ENCODE results near the gene ZNF230. TPM values are rescaled to one million over a fixed set of nuclear protein-coding genes. Genes with fewer than 3 reads are reported as not detected.

ZNF230 gene
- polyA plus RNA-seq, 1 donor (not counting 4 experiments of a cell fraction or from before 2014, with no cell fraction given): 2.9 TPM

GRCh38 chr19:44005973-44006372 is 3.2 kb downstream of the ZNF230 start:
- H3K27ac ChIP-seq (ENCODE audit: control insufficient read depth, insufficient read depth, low read length): no peak overlapping the region
- no peak for DNase-seq (ENCODE audit: low read depth, low spot score)
- no peak overlapping the region for H3K4me3 ChIP-seq (ENCODE audit: control insufficient read depth in 2 of 3, extremely low read depth in 1 of 3, insufficient read depth in 2 of 3, low read depth in 1 of 3, low read length in 3 of 3)
- H4K20me1 ChIP-seq (ENCODE audit: control insufficient read depth, extremely low read depth, insufficient read depth, low read length): no peaks in the 10 kb centered on the region
- dilution Hi-C loops (cut with MboI; ENCODE audit: extremely low pct_ligation_motif_present, low sequenced_read_pairs): no loop called here
- H3K27me3 ChIP-seq (ENCODE audit: control insufficient read depth, extremely low read depth, insufficient read depth, low read length): no peaks in the 10 kb centered on the region
- H3K9me3 ChIP-seq (ENCODE audit: control insufficient read depth, low read depth, low read length): peaks cover 12% of the 10 kb centered on the region
- no peak overlapping the region for H3K9ac ChIP-seq (ENCODE audit: control insufficient read depth, extremely low read depth, insufficient read depth, low read length)
- H3K4me2 ChIP-seq (ENCODE audit: control insufficient read depth, extremely low read depth, insufficient read depth, low read depth, low read length): no peak overlapping the region
- TF ChIP-seq EZH2 (IDR thresholded peaks at IDR 0.05; ENCODE audit: low read length): no peak
- TF ChIP-seq, protein P1, sequence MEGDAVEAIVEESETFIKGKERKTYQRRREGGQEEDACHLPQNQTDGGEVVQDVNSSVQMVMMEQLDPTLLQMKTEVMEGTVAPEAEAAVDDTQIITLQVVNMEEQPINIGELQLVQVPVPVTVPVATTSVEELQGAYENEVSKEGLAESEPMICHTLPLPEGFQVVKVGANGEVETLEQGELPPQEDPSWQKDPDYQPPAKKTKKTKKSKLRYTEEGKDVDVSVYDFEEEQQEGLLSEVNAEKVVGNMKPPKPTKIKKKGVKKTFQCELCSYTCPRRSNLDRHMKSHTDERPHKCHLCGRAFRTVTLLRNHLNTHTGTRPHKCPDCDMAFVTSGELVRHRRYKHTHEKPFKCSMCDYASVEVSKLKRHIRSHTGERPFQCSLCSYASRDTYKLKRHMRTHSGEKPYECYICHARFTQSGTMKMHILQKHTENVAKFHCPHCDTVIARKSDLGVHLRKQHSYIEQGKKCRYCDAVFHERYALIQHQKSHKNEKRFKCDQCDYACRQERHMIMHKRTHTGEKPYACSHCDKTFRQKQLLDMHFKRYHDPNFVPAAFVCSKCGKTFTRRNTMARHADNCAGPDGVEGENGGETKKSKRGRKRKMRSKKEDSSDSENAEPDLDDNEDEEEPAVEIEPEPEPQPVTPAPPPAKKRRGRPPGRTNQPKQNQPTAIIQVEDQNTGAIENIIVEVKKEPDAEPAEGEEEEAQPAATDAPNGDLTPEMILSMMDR (optimal IDR thresholded peaks at IDR 0.05 in 1 of 3, IDR thresholded peaks at IDR 0.05 in 1 of 3, conservative IDR thresholded peaks at IDR 0.05 in 1 of 3; ENCODE audit: extremely low read depth in 1 of 3, insufficient read depth in 2 of 3, low read length in 3 of 3): no peak
- no peaks in the 10 kb centered on the region for H3K4me1 ChIP-seq (ENCODE audit: control insufficient read depth, extremely low read depth, insufficient read depth, low read length)
- no peak for FAIRE-seq
- peaks cover 8% of the 10 kb centered on the region for H3K79me2 ChIP-seq (ENCODE audit: control insufficient read depth, insufficient read depth, low read length)
- peaks cover 21 to 23% of the 10 kb centered on the region in 2 experiments for H3K36me3 ChIP-seq (ENCODE audit: control insufficient read depth in 2 of 2, extremely low read depth in 1 of 2, insufficient read depth in 2 of 2, low read length in 2 of 2)
- no peak overlapping the region for H2AFZ ChIP-seq (ENCODE audit: control insufficient read depth, low read length)
- no peaks in the 10 kb centered on the region for H3K9me1 ChIP-seq (ENCODE audit: control insufficient read depth, extremely low read depth, insufficient read depth, low read length)

DNA sequence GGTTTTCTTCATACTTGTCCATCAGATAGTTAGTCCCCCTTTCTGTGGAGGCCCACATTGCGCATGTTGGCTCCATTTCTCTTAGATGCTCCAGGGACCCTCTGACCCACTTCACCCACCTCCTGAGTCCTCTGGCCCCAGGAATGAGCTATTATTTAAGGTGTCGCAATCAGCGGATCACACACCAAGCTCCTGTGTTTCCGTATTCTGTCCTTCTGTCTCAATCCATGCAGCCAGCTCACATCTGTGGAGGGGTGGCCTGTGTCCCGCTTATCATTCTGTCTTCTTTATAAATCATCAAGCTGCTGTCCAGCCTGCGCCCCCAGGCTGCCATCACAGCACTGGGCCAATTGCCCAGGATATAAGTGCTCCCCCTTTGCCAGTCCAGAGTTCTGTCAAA is 4.7 kb downstream of the ZNF230 start:
- H4K20me1 ChIP-seq (ENCODE audit: control insufficient read depth, extremely low read depth, insufficient read depth, low read length): no peaks in the 10 kb centered on the region
- H3K9ac ChIP-seq (ENCODE audit: control insufficient read depth, extremely low read depth, insufficient read depth, low read length): no peak overlapping the region
- DNase-seq (ENCODE audit: low read depth, low spot score) (no peak), FAIRE-seq (no peak)
- no peaks in the 10 kb centered on the region for H3K9me1 ChIP-seq (ENCODE audit: control insufficient read depth, extremely low read depth, insufficient read depth, low read length)
- dilution Hi-C loops (cut with MboI; ENCODE audit: extremely low pct_ligation_motif_present, low sequenced_read_pairs): no loop called here
- no peak overlapping the region for H3K4me2 ChIP-seq (ENCODE audit: control insufficient read depth, extremely low read depth, insufficient read depth, low read depth, low read length)
- peaks cover 21 to 24% of the 10 kb centered on the region in 2 experiments for H3K36me3 ChIP-seq (ENCODE audit: control insufficient read depth in 2 of 2, extremely low read depth in 1 of 2, insufficient read depth in 2 of 2, low read length in 2 of 2)
- no peaks in the 10 kb centered on the region for H3K4me1 ChIP-seq (ENCODE audit: control insufficient read depth, extremely low read depth, insufficient read depth, low read length)
- H3K9me3 ChIP-seq (ENCODE audit: control insufficient read depth, low read depth, low read length): peaks cover 12% of the 10 kb centered on the region
- TF ChIP-seq, protein P1 (optimal IDR thresholded peaks at IDR 0.05 in 1 of 3, IDR thresholded peaks at IDR 0.05 in 1 of 3, conservative IDR thresholded peaks at IDR 0.05 in 1 of 3; ENCODE audit: extremely low read depth in 1 of 3, insufficient read depth in 2 of 3, low read length in 3 of 3): no peak
- TF ChIP-seq EZH2 (IDR thresholded peaks at IDR 0.05; ENCODE audit: low read length): no peak
- no peaks in the 10 kb centered on the region for H3K27me3 ChIP-seq (ENCODE audit: control insufficient read depth, extremely low read depth, insufficient read depth, low read length)
- H3K79me2 ChIP-seq (ENCODE audit: control insufficient read depth, insufficient read depth, low read length): peaks cover 8% of the 10 kb centered on the region
- no peak overlapping the region for H3K27ac ChIP-seq (ENCODE audit: control insufficient read depth, insufficient read depth, low read length)
- H3K4me3 ChIP-seq (ENCODE audit: control insufficient read depth in 2 of 3, extremely low read depth in 1 of 3, insufficient read depth in 2 of 3, low read depth in 1 of 3, low read length in 3 of 3): no peak overlapping the region
- H2AFZ ChIP-seq (ENCODE audit: control insufficient read depth, low read length): no peak overlapping the region

Measured in keratinocyte (primary cell).